ENCODE results near the gene ASB2.

DNA sequence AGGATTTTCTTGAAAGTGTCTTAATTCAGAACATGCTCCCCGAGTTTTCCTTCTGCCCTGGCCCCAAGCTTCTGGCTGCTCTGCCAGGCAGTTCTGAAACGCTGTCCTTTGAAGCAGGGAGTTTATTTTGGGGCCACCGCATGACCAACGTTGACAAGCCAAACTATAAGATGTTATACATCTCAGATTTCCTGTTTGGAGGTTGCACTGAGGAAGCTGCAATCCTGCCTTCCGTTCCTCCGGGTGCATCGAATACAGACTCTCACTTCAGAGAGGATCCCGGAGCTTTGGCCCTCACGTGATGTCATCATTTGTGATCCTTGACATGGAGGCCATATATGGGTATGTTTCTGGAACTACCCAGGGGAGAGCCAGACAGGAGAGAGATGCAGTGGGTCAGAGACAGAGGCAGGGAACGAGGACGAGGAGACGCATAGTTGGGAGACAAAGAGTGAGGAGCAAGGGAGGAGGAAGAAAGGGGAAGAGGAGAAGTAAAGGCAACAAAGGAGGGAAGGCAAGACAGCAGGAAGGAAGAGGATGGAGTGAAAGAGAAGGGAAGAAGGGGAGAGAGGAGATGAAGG lies at the start of gene ASB2:
- TF ChIP-seq, protein P1, sequence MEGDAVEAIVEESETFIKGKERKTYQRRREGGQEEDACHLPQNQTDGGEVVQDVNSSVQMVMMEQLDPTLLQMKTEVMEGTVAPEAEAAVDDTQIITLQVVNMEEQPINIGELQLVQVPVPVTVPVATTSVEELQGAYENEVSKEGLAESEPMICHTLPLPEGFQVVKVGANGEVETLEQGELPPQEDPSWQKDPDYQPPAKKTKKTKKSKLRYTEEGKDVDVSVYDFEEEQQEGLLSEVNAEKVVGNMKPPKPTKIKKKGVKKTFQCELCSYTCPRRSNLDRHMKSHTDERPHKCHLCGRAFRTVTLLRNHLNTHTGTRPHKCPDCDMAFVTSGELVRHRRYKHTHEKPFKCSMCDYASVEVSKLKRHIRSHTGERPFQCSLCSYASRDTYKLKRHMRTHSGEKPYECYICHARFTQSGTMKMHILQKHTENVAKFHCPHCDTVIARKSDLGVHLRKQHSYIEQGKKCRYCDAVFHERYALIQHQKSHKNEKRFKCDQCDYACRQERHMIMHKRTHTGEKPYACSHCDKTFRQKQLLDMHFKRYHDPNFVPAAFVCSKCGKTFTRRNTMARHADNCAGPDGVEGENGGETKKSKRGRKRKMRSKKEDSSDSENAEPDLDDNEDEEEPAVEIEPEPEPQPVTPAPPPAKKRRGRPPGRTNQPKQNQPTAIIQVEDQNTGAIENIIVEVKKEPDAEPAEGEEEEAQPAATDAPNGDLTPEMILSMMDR (IDR thresholded peaks at IDR 0.05): no peak
- TF ChIP-seq POLR2A (IDR thresholded peaks at IDR 0.05): no peak
- TF ChIP-seq EP300 (IDR thresholded peaks at IDR 0.05): no peak
